Activated T-cell treated with anti-CD3 and anti-CD28 coated beads for 4 hours (primary cell): Measurements from ENCODE around the gene PRSS33.

Source experiments
- DNase-seq: peaks from one replicate; pipeline ENCODE4 v3.0.0-alpha.2; 2020

PRSS33 gene

DNA sequence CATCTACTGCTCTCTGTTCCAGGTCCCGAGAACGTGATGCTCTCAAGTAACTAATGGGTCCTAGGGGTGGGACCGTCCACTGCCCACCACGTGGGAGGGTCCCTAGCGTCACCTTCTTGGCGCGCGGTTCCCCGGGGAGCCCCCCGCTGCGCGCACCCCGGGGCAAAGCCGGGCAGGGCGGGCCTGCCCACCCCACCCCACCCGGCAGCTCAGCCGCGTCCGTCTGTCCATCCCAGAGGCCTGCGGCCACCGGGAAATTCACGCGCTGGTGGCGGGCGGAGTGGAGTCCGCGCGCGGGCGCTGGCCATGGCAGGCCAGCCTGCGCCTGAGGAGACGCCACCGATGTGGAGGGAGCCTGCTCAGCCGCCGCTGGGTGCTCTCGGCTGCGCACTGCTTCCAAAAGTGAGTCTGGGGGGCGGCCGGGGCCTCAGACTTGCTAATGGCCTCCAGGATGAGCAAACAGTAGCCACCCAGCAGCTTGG, 11.4 kb upstream of the PRSS33 start:
- DNase-seq: no peak

DNA sequence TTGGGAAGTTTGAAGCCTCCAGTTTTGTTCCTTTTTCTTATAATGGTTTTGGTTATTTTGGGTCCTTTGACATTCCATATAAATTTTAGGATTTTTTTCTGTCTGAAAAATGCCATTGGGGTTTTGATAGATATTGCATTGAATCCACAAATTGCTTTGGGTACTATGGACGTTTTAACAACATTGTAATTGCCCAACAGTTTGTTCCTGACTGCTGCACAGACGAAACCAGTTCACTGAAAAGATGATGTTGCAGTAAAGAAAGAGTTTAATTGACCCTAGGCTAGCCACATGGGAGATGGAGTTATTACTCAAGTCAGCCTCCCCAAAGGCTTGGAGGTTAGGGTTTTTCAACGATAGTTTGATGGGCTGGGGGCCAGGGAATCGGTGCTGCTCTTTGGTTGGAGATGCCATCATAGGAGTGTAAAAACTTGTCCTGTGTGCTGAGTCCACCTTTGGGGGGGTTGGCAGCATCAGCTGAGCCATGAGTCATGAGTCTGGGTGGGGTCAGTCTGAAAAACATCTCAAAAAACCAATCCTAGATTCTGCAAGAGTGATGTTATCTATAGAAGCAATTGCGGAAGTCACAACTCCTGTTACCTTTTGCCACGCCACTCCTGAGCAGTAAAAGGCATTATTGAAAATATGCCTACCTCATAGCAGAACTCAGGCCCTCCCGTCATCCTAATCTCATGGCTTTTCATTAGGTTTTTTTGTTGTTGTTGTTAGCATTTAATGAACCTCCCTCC, 8.2 kb upstream of the PRSS33 start:
- DNase-seq: no peak

DNA sequence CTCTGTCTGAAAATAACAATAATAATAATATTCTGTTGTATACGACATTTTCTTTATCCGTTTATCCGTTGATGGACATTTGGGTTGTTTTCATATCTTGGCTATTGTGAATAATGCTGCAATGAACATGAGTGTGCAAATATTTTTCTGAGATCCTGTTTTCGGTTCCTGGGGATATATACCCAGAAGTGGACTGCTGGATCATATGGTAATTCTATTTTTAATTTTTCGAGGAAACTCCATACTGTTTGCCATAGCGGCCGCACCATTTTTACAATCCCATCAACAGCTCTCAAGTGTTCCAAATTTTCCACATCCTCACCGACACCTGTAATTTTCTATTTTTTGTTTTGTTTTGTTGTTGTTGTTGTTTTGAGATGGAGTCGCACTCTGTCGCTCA, 5.6 kb upstream of the PRSS33 start:
- no peak for DNase-seq

DNA sequence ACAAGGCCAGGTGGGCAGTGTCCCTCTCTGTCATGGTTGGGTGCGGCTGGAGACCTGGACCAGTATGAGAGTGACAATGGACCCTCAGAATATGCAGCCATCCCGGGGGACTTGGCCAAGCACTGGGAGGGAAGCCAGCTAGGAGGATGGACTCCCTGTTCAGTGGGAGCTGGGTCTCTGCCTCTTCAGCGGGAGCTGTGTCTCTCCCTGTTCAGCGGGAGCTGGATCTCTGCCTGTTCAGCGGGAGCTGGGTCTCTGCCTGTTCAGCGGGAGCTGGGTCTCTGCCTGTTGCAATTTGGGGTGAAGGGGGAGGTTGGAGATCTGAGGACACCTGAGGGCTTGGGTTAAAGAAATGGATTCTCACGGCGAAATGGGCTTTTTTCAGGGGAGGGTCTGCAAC, 3.8 kb upstream of the PRSS33 start:
- DNase-seq: no peak

DNA sequence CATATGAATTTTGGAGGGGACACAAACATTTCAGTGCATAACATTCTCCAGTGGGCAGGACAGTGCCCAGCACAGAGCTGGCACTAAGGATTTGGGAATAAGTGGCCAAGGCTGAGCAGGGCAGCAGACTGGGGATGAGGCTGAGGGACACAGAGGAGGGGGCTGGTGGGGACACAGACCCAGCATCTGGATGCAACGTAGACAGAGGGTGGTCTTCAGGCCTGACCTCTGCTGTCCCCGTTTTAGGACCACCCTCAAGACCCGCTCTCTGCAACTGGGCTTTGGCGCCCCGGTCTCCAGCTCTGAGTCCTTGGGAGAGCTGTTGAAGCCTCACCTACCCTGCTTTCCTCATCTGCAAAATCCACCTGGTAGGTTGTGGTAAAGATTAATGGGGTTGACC, 3.3 kb upstream of the PRSS33 start:
- DNase-seq: no peak

DNA sequence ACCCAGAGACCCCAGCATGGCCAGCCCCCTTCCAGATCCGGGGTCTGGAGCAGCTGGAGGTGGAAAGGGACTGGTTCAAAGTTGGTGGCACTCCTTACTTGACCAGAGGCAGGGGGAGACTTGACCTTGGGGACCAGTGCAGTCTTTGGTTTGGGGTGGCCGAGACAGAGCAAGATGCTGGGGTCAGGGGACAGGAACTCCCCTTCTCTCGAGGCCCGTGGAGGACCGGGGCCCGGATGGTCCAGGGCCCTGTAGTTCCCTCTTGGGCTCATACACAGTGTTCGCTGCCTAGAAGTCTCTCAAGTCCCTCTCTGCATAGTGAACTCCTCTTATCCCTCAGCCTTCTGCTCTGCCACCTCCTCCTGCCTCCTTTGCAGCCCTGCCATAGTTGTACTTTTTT, 601 bp upstream of the PRSS33 start:
- DNase-seq: no peak

DNA sequence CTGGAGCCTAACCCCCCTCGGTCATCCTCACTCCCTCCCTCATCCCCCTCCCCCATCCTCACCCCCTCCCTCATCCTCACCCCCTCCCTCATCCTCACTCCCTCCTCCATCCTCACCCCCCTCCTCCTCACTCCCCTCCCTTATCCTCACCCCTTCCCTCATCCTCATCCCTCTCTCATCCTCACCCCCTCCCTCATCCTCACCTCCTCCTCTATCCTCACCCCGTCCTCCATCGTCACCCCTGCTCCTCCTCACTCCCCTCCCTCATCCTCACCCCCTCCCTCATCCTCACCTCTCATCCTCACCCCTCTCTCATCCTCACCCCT, 571 bp downstream of the PRSS33 start:
- no peak for DNase-seq

DNA sequence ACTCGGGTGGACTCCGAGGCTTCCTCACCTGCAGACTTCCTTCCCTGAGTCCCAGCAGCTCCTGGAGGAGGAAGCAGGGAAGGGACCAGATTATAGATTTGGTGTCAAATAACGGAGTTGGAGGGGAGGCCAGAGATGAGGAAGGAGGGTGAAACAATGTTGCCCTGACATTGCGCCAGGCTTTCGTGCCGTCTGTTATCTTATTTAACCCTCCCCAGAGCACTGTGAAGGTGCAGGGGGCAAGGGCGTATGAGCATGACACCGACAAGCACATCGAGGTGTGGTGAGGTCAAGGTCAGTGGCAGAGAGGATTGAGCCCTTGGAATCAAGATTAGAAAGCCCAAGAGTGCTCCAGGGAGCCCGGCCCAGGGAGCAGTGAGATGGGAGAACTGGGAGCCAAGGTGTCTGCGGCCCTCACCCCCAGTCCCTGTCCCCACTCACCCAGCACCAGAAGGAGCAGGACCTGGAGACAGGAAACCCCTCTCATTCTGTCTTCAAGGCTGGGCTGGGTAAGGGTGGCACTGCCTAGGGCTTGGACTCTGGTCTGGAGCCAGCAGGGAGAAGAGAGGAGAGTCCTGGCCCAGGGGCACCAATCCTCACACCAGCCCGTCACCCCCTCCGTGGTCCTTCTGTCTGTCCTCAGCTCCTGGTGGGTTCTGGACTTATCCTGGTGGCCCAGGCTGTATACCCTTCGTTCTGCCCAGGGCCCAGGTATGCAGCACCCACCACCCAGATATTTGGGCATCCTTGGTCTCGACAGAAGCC, 1.1 kb downstream of the PRSS33 start:
- no peak for DNase-seq

DNA sequence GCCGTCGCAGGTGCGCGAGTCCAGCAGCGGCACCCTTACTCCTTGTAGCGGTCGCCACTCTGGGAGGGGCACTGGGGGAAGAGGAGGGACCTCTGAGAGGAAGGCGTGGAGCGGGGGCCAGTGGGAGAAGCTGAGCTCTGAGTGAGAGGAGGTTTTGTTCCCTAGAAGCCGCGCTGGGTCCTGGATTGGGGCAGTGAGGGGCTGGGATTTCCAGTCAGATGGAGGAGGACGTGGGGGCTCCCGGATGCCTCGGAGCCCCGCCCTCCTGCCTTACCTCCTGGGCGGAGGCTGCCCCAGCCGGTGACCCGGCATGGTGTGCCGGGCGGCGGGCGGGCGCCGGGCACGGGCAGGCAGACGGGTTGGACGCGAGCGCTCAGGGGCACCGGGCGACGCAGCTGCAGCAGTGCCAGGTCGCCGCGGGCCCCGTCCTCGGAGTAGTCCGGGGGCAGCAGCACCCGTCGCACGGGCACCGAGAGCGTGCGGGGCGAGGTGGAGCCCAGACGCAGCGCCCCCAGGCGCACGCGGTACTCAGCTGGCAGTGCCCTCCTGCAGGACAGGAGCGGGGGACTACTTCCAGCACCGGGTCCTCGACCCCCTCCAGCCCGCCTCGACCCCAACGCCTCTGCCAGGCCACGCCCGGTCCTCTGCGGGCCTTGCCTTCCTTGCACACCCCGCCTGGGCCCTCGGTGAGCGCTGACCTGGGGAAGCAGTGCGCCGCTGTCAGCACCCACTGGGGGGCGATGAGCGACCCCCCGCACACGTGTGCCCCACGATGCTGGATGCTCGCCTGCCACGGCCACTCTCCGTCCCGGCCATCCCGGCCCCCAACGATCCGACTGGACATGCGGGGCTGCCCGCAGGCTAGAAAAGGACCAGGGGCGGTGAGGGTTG, 2.0 kb downstream of the PRSS33 start:
- DNase-seq: no peak

DNA sequence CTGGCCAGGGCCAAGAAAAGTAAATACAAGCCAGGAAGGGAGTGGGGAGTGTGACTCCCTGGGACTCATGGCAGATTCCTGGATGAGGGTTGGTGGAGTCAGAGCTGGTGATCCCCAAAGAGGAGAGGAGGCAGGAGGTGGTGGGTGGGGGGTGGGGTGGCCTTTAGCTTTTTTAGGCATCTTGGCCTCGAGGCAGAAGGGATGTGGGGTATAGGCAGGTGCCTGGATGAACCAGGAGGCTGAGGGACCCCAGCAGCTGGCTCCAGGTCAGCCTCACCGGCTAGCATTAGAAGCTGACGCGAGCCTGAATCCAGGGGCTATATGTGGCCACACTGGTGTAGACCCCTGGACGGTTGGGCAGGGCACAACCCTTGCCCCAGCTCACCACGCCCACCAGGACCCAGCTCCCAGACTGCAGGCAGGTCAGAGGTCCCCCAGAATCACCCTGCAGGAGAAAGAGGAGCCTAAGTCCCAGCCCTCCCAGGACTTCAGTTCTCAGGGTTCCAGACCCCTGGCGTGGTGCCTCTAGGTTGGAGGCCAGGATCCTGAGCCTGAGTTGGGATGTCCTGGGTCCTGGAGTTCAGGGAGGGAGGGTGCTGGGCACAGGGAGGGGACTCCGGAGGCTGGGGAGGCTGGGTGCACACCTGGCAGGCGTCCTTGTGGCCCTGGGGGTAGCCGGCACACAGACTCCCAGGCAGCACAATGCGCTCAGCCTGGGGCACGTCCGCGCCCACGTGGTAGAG, 2.8 kb downstream of the PRSS33 start:
- DNase-seq: no peak

DNA sequence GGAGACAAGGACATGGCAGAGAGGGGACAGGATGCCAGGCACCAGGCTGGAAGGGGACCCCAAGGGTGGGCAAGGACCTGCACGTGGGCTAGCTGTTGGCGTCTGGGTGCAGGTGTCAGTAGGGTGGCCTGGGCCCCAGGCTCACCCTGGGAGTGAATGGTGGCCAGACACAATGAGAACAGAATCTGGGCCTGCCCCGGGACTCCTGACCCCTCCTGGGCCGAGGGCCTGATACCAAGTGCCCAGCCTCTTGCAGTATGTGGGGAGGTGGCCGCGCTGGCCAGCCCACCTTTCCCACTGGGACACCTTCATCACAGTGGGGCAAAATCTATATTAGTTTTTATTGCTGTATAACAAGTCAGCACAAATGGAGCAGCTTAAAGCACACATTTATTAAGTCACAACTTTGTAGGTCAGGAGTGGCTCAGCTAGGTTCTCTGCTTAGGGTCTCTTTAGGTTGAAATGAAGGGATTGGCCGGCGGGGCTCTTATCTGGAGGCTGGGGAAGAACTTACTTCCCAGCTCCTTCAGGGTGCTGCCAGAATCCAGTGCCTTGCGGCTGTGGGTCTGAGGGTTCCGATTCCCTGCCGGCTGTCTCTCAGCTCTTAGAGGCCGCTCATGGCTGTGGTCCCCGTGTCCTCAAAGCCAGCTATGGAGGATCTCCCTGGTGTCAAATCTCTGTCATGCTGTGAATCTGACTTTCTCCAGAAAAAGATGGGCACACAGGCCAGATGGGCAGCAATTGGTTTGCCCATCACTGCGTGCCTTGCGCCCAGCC, 3.6 kb downstream of the PRSS33 start:
- no peak for DNase-seq

DNA sequence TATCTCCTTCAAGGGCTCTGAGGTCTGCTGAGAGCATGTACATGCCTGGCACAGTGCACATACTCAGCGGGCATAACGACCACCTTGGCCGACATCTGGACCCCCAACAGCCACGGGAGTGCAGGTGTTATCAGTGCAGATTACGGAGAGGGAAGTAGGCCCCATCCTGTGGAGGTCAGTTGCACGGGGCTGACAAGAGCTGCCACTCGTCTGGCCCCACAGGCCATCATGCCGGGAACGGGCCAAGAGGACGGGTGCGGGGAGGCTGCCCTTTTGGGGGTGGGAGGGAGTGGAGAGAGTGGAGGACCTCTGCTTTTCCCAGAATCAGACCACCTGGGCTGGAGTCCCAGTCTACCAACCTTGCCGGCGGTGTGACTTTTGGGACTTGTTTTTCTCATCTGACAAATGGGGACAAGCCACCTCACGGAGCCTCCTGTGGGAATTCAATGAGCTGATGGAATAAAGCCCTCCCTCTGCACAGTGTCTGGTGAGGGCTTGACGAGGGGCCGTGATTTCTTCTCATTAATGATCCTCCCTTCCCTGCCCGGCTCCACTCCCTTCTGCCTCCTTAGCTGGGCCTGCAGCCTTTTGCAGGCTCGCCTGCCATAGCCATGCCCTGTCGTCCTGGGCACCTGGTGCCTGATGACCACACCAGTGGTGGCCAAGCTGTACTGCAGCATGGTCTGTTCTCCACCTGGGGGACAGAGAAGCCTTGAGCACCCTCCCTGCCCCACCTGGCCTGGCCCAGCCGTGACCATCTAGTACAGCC, 4.6 kb downstream of the PRSS33 start:
- no peak for DNase-seq

DNA sequence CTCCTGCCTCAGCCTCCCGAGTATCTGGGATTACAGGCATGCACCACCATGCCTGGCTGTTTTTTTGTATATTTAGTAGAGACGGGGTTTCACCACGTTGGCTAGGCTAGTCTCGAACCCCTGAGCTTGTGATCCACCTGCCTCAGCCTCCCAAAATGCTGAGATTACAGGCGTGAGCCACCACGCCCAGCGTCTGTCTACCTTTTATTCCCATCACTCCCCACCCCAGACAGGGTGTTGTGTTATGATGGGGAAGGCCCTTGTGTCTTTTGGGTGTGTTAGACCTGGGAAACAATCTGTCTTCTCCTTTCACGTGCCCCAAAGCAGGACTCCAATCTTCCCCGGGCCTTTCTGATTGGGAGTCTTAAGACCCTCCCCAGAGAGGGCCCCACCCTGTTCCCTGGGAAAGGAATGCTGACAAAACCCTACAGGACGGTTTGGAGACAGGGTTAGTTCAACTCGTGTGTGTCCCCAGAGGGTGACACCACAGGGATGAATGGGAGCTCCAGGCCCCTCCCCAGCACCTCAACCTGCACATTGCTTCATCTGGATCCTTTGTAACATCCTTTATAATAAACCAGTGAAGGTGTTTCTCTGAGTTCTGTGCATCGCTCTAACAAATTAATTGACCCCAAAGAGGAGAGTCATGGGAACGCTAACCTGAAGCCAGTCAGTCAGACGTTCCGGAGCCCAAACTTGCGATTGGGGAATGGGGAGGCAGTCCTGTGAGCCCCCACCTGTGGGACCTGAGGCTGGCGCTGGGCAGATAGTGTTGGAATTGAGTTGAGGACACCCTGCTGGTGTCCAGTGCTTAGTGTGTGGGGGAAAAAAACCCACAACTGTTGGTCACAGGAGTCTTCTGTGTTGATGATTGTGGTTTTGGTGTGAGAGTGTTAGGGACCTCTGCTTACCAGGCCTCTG, 7.1 kb downstream of the PRSS33 start:
- no peak for DNase-seq

DNA sequence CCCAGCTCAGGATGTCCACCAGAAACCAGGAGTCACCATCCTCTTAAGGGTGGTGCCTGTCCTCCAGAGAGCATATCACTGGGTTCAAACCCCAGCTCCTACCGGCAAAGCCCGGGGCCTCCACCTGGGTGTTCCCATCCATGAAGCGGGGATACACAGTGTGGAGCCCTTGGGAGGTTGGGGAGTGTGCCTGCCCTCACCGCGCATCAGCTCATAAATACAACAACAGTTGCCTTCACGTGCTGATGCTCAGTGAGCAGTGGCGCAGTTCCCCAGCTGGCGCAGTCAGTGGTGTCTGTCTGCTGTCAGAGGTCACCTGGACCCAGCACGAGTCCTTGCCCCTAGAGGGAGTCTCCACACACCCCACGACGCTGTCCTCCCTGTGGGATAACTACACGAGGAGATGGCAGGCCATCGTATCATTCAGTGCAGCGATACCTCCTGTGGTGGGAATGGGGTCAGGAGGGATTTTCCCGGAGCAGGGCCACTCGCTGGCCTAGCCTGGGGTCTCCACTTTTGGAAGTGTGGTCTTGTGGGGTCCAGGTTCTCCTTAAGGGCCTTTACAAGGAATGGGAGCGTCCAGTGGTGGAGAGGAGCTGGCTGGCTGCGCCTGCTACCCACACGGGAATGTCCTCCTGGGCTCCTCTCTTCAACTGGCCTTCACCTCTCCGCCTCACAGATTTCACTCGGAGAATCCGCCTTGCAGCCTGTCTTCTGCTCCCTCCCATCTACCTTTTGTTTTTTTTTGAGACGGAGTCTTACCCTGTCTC, 8.0 kb downstream of the PRSS33 start:
- no peak for DNase-seq

DNA sequence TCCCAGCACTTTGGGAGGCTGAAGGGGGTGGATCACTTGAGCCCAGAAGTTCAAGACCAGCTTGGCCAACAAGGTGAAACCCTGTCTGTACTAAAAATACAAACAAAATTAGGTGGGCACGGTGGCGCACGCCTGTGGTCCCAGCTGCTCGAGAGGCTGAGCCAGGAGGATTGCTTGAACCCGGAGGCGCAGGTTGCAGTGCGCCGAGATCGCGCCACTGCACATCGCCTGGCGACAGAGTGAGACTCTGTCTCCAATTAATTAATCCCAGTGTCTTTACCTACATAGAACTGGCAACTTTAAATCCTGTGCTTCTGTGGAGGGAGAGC, 8.8 kb downstream of the PRSS33 start:
- DNase-seq: no peak

DNA sequence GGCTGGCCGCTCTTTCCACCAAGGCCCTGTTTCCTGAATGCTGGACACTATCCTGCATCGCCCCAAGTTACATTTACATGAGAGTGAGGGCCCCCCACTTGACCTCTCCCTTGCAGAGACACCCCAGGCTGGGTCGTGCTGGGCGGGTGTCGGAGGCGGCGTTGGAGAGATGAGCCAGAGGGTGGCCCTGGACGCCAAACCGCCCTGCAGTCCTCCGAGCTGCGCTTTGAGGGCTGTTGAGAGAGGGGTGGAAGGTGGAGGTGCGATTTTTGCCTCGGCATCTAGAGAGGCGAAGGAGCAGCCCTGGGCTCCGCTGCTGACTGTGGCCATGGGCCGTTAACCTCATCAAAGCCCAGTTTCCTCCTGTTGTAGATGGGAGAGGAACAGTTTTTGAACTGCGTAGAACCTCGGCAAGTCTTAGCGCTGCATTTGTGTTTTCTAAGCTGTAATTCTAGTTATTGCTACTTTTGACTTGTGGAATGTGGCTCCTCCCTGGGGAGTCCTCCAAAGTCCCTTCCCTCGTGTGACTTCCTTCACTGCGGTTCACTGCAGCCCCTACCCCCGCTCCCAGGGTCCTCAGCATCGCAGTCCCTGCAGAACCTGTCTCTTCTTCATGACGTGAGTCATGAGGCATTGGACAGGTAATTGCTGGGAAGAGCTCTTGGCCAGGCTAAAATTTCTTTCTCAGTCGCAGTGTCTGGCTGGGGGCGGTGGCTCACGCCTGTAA, 9.3 kb downstream of the PRSS33 start:
- no peak for DNase-seq

DNA sequence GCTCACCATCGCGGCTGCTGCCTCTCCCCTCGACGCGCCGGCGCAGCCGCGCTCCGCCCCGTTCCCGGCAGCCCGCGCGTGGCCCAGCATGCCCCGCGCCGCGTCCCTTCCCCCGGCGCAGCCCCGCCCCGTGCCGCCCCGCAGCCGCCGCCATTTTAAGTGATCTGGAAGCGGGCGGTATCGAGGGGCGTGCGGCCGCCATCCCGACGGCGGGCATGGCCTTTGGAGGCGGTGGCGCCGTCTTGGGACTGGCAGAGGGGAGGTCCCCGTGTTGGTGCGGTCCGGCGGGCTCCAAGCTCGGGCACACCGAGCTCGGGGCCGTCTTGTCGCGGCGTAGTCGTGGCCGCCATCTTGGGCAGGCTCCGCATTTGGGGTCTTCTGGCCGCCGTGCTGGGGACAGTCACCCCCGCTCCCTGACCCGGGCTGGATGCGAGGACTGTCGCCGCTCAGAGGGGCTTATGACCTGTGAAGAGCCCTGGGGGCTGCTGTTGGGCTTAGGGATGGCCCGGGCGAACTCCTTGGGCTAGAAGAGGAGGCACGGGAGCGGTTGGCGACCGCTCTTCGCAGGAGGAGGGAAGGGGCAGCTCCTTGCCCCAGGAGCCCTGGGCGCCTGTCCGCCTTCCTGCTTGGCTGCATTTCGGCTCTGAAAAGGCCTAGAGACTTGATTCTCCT, 10.0 kb downstream of the PRSS33 start, which contains the start of gene ELOB:
TSS of gene ELOB (minus strand) at position 50 of the 672 bp plus-strand sequence. CDS start at position 9, 41 bp downstream.
- peak; percentile 84 for DNase-seq
